Measurements from ENCODE around the gene TRPM2.
A peak's percentile ranks its signal among the peaks of the same experiment; 100 is the strongest.

DNA sequence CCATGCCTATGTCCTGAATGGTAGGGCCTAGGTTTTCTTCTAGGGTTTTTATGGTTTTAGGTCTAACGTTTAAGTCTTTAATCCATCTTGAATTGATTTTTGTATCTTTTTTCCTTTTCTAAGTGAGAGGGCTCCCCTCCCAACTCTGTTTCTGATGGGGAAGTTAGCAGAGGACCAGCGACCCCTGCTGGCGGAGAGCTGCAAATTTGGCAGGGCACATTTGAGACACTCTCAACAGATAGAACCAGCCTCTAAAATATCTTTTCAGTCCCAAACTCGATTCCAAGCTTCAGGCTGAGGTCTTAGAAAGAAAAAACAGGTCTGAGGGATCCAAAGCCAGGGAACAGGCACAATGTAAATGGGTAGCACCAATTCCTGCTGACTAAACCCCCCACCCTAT lies 134.4 kb downstream of the TRPM2 start:
- TF ChIP-seq EP300 (IDR thresholded peaks at IDR 0.05) (no peak), POLR2AphosphoS5 (IDR thresholded peaks at IDR 0.05) (no peak)
- TF ChIP-seq, protein P1, sequence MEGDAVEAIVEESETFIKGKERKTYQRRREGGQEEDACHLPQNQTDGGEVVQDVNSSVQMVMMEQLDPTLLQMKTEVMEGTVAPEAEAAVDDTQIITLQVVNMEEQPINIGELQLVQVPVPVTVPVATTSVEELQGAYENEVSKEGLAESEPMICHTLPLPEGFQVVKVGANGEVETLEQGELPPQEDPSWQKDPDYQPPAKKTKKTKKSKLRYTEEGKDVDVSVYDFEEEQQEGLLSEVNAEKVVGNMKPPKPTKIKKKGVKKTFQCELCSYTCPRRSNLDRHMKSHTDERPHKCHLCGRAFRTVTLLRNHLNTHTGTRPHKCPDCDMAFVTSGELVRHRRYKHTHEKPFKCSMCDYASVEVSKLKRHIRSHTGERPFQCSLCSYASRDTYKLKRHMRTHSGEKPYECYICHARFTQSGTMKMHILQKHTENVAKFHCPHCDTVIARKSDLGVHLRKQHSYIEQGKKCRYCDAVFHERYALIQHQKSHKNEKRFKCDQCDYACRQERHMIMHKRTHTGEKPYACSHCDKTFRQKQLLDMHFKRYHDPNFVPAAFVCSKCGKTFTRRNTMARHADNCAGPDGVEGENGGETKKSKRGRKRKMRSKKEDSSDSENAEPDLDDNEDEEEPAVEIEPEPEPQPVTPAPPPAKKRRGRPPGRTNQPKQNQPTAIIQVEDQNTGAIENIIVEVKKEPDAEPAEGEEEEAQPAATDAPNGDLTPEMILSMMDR (IDR thresholded peaks at IDR 0.05), result peak in 1 of 4 experiments; percentile 31
